Measurements from ENCODE around the gene ABCC1. TPM values are rescaled to one million over a fixed set of nuclear protein-coding genes. Genes with fewer than 3 reads are reported as not detected.

ABCC1 gene
- total and polyA plus RNA-seq, 2 of the 4 experiments (the other 2 are of a cell fraction), result 39.4 to 66.0 TPM

- no peak for TF ChIP-seq RAD21 (IDR thresholded peaks at IDR 0.05; ENCODE audit: low read length)
Observed at GRCh38 chr16:15970743-15971439, 21.5 kb downstream of the ABCC1 start (continued).

GRCh38 chr16:15971440-15971815 lies 22.0 kb downstream of the ABCC1 start:
- Histone ChIP-seq H2BK120ac (ENCODE audit: low read depth, low read length) (peak overlapping the region; percentile 64), H3K4me3 (ENCODE audit: insufficient read depth, low read depth, low read length) (no peak overlapping the region), H3K27ac (ENCODE audit: insufficient read depth, low read length) (peak overlapping the region; percentile 30; the same call in 1 of the 2 replicates), H3K79me1 (ENCODE audit: low read depth in 1 of 2, low read length in 2 of 2) (peaks cover 20 to 88% of the 10 kb centered on the region in 2 experiments), H3K9me3 (ENCODE audit: control insufficient read depth, insufficient read depth, low read length) (peaks cover 3% of the 10 kb centered on the region), H3K4me2 (ENCODE audit: low read depth, low read length) (no peak overlapping the region), H3K18ac (ENCODE audit: low read depth, low read length) (no peak overlapping the region; the same call in 1 of the 2 replicates), H3K9ac (ENCODE audit: low read depth, low read length) (no peak overlapping the region), H3K36me3 (ENCODE audit: control insufficient read depth, insufficient read depth, low read length) (peaks cover 31% of the 10 kb centered on the region), H4K5ac (ENCODE audit: low read depth, low read length) (0 out of 2 replicates have a peak overlapping the region, but pooled peaks have one; percentile 6), H3K4me1 (ENCODE audit: control insufficient read depth, insufficient read depth, low read length) (peaks cover 43% of the 10 kb centered on the region), H3K23ac (ENCODE audit: low read depth, low read length) (peak overlapping the region; percentile 54), H3K56ac (ENCODE audit: extremely low read depth, insufficient read depth, low read length) (no peak overlapping the region), H2BK20ac (ENCODE audit: low read depth, low read length) (peak overlapping the region; percentile 90; the same call in 1 of the 2 replicates), H3K4ac (ENCODE audit: low read depth, low read length) (peak overlapping the region; percentile 56), H4K20me1 (ENCODE audit: insufficient read depth, low read length) (peaks cover 82% of the 10 kb centered on the region), H2AFZ (replicated peaks; ENCODE audit: low read length, poor library complexity) (no peak overlapping the region), H2BK15ac (ENCODE audit: low read depth, low read length) (peak overlapping the region; percentile 53; the same call in 1 of the 3 replicates), H4K8ac (ENCODE audit: low read depth in 2 of 2, low read length in 2 of 2) (peak overlapping the region in 1 of 2 experiments; percentile 62; a peak in 2 of 4 replicates), H2AK9ac (replicated peaks; ENCODE audit: low read depth, low read length, poor library complexity) (no peak overlapping the region), H2AK5ac (ENCODE audit: low read depth, low read length) (peak overlapping the region; percentile 56), H2BK5ac (ENCODE audit: low read depth, low read length, poor library complexity, severe bottlenecking) (peak overlapping the region; percentile 84), H4K91ac (ENCODE audit: insufficient read depth, low read depth, low read length) (peak overlapping the region; percentile 52; the same call in 1 of the 2 replicates), H3K27me3 (ENCODE audit: control insufficient read depth, insufficient read depth, low read length) (no peaks in the 10 kb centered on the region), H3K9me1 (ENCODE audit: insufficient read depth, low read length) (peaks cover 49% of the 10 kb centered on the region), H3K14ac (replicated peaks; ENCODE audit: low read depth, low read length) (peak overlapping the region; percentile 43; the same call in 1 of the 2 replicates)
- DNase-seq, result no peak
- intact Hi-C loops (cut with micrococcal nuclease), result no loop called here
- TF ChIP-seq MAFK (IDR thresholded peaks at IDR 0.05; ENCODE audit: low read depth, low read length), result no peak
- POLR2A ChIA-PET (ENCODE audit: unreplicated experiment), result no interaction called here
- CTCF ChIA-PET, result no interaction called here
- WGBS, 2 experiments (ENCODE audit: extremely low coverage in 2 of 2, insufficient read length in 1 of 2), result no CpG with 5 or more reads among the region's 9 CpGs
- in situ Hi-C loops (cut with MboI; ENCODE audit: low sequenced_read_pairs), result no loop called here
- dilution Hi-C loops (cut with HindIII; ENCODE audit: low sequenced_read_pairs, unreplicated experiment), result no loop called here
- BruUV-seq (replicated peaks), result no TSS peak
- no peak for ATAC-seq (ENCODE audit: low read depth)

Data from IMR-90 (cell line).